DOHH2 (cell line): ENCODE results near the gene HHAT.

ENCODE experiments used
- CTCF ChIP-seq: fragments of 200-600 bp; sonication (generic); IDR thresholded peaks from one replicate; pipeline ENCODE4 v1.5.1; 2014; ENCODE audit warnings: antibody characterized with exemption, mild to moderate bottlenecking, low read depth, low read length; ENCODE audit not compliant: poor library complexity, severe bottlenecking
- EZH2phosphoT487 ChIP-seq: fragments of 200-600 bp; sonication (generic); IDR thresholded peaks from 2 replicates; pipeline ENCODE4 v1.6.1; 2017; ENCODE audit warnings: borderline replicate concordance, mild to moderate bottlenecking, antibody characterized with exemption, low read length, moderate library complexity, mixed read lengths

GRCh38 chr1:210363119-210363518, 34.4 kb downstream of the HHAT start:
- TF ChIP-seq CTCF = no peak
- no peak for TF ChIP-seq EZH2phosphoT487
